T-helper 1 cell (primary cell): ENCODE results near the gene PTGIS.
"Not testable (repeated sequence)": the region's sequence is repeated elsewhere in the genome, so short reads cannot be mapped to it uniquely, and the experiment has no call there.

Experiments used
- DNase-seq, 5 donors: peaks; one replicate each; pipeline ENCODE4 v3.0.0-alpha.2; 2012 to 2020

Gene PTGIS

GRCh38 chr20:49579874-49580812 is 12.2 kb upstream of the PTGIS start:
- DNase-seq: no peak

DNA sequence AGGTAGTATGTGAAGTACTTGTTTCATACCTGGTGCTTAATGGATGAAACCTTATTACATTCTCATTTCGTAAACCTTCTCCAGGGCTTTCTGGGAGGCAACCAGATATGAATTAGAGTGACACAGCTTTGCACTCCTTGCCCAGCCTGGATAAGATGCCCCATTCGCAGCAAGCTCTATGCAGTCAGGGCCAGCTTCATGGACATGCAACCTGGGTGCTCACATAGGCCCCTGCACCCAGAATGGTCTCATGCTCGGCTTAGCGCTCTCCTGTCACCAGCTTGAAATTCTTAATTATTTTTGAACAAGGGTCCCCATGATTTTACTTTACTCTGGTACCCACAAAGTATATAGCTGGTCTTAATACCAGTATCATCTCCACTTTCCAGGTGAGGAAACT is 11.3 kb upstream of the PTGIS start:
- DNase-seq: no peak

- no peak for DNase-seq
Measured at GRCh38 chr20:49578436-49578835, 10.5 kb upstream of the PTGIS start.

GRCh38 chr20:49575551-49576060 is 7.7 kb upstream of the PTGIS start:
- no peak for DNase-seq

GRCh38 chr20:49573900-49574416 is 6.0 kb upstream of the PTGIS start:
- no peak for DNase-seq

GRCh38 chr20:49572857-49573256 is 4.9 kb upstream of the PTGIS start:
- peak in 1 of 5 donors; percentile 14 for DNase-seq

- DNase-seq: no peak
Measured at GRCh38 chr20:49571553-49571835, 3.6 kb upstream of the PTGIS start.

DNA sequence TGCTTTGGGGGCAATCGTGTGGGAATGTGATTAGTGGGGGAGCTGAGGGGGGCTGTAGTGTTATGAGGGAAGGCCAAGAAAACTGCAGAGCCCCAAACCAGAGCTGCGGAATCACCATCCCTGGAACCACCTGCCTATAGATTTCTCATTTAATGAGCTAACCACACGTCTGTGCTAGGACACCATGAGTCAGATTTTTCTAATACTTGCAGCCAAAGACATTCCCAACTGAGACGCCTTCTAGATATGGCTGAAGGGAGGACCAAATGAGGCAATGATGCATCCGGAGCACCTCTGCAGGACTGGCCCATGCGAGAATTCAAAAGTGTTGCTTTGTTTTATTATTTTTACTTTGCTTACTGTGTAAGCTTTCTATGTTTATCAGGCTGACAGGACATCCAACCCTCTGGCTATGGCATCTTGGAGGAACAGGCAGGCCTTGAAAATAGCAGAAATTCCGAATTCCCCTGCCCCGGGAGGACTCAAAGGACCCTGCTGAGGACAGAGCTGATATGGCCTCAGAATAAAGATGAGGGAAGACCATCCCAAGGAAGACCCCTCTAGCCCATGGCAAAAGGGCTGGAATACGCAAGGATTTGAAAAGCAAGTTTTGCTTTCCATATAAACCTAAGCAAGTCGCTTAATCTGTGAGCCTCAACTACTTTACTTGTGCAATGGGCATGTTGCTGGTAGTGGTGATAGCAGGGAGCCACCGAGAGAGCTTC is 3.1 kb upstream of the PTGIS start:
- DNase-seq: no peak

DNA sequence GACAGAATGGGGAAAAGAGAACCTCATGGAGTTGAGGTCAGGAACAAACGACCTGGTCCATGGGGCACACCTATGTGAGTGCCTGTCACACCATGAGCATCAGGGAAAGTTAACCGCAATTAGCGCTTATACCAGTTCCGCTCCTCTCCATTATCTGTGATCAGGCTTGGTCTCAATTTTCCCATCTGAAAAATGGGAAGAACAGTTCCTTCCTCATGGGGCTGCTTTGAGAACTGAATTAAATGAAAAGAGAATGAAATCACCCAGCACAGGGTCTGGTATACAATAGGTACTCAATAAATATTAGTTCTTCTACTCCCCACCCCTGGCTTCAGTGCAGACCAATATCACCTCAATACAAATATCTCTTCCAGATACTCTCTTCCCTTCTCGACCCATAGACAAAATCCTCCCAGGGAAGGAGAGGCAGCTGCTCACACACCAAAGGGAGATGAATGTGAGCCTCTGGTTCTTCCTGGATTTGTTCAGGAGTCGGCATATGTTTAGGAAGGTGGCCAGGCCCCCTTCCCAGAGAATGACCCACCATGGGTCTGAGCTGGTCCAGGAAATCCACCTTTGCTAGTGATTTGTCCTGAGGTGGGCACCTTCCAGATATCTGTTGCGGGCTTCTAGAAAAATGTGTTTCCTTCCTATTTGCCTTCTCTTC is 2.4 kb upstream of the PTGIS start:
- no peak for DNase-seq

DNA sequence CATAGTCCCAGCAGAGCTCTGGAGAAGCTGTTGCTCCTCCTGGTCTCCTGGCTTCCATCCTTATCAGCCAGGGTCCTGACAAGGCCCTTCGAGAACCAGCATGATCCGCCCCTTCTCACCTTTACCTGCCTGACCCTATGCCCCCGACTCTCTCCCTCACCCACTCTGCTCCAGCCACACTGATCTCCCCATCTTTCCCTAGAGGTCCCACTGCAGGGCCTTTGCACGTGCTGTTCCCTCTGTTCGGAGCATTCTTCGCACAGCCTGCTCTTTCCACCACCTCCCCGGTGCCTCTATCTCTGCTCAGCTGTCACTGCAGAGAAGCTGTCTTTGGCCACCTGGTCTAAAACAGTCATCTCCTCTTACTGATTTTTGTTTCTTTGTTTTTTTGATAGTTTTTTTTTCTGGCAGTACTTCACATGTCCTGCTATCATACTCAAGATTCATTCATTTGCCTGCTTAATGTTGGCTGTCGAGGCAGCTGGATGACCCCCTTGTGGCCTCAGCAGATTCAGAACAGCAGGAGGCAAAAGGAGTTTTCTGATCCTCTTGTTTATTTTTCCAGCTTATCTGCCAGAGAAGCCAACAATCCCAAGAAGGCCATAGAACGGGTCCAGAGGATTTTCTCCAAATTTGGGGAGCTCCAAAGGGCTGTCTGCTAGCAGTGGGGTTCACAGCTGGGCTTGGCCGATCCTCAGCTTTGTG is 1.6 kb upstream of the PTGIS start:
- no peak for DNase-seq

- DNase-seq: no peak
Measured at GRCh38 chr20:49568278-49569151, 578 bp upstream of the PTGIS start.

- DNase-seq: no peak
Measured at GRCh38 chr20:49566401-49567364, 1.3 kb downstream of the PTGIS start.

DNA sequence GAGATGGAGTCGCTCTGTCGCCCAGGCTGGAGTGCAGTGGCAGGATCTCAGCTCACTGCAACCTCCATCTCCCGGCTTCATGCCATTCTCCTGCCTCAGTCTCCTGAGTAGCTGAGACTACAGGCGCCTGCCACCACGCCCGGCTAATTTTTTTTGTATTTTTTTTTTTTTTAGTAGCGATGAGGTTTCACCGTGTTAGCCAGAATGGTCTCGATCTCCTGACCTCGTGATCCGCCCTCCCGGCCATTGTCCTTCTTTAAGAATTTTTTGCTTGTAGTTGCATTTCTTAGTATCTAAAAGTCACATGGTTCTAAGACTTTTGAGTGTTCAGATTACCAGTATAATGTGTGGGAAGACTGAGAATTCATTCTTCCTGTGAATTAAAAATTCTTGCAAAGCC is 2.9 kb downstream of the PTGIS start:
- not testable (repeated sequence) for DNase-seq

DNA sequence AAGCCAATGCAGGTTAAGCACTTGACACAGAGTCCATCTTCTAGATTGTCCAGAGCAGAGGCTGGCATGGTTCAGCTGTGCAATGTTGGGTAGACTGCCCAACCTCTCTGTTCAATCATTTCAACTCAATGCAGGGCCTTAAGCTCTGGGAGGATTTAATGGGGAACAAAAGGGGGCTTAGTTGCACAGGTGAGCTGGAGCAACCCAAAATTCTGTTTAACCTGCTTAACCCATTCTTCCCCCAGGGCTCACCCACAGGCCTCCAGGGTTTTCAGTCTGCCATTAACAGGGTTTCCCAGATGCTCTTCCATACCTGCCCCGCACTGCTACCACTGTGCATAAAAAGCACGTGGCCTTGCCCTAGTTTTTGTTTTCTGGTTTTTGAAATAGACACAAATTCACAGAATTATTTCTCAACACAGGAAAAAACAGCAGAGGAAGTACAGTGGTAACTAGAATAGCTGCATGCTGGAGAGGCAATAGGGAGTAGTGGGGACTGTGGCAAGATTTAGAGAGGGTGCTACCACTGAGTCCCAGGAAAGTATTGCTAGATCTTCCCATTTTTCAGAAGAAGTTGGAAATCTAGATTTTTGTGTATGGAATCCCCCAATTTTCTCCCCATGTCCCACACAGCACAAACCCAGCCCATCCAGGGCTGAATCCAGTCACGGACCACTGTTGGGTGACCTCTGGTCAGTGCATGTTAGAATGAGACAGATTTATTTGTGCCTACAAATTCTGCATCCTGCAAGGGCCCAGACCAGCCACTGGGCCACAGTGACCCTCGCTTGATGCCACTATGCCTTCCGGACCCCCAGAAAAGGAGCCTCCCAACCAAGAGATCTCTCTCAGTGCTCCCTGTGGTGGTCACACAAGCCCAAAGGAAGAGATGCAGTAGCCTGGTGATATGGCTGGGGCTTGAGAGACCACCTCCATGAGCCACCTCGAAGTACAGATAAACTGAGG is 4.6 kb downstream of the PTGIS start:
- DNase-seq: no peak

- no peak for DNase-seq
Measured at GRCh38 chr20:49562311-49563014, 5.5 kb downstream of the PTGIS start.

- DNase-seq: no peak
Measured at GRCh38 chr20:49561806-49562205, 6.1 kb downstream of the PTGIS start.

DNA sequence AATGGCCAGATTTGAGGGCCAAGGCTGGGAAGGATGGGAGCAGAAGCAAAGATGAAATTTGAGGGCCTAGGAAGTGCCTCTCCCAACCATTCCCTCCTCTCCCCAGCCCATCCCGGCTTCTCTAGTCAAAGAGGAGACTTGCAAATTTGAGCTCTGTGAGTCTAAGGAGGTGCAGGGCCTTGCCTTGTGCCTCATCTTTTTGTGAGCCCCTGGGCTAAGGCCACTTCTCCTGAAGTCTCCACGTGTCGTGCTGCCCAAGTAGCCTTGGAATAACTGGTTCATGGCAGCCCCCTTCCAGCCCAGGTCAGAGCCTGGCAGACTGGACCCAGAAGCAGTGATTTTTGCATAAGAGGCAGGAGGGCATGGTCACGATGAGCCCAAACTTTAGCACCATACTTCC is 6.7 kb downstream of the PTGIS start:
- DNase-seq: no peak

DNA sequence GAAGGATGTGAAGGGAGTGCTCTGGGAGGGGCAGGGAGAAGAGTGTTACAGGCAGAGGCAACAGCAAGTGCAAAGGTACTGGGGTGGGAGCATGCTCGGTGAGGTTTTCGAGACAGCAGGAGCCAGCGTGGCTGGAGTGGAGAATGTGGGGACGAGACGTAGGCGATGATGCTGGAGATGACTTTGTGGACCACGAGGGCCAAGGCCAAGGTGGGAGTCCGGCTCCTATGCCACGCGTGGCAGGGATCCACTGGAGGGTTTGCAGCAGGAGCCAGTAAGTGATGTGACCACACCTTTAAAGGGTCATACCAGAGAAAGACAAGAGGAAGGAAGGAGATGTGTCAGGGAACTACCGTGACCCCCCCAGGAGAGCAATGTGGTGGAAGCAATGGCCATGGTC is 7.3 kb downstream of the PTGIS start:
- no peak for DNase-seq
